Keratinocyte (primary cell): ENCODE results near the gene FHIT. TPM values are rescaled to one million over a fixed set of nuclear protein-coding genes. Genes with fewer than 3 reads are reported as not detected.

Experiments
- DNase-seq: peaks from one replicate; pipeline ENCODE4 v3.0.0-alpha.2; 2011; ENCODE audit warnings: low read depth, missing footprints, low spot score
- FAIRE-seq: peaks from 2 replicates; lab custom pipeline; 2011; peaks lifted over from hg19 to GRCh38; lab: Jason Lieb, UNC
- H2AFZ ChIP-seq: 2 replicates; pipeline ENCODE4 v1.6.0; 2012; ENCODE audit warnings: low read length, control low read depth, inconsistent platforms; ENCODE audit not compliant: control insufficient read depth
- H3K27ac ChIP-seq: 2 replicates; pipeline ENCODE4 v1.5.1; 2011; ENCODE audit warnings: low read length; ENCODE audit not compliant: control insufficient read depth, insufficient read depth
- H3K27me3 ChIP-seq: 3 replicates; pipeline ENCODE4 v1.6.0; 2011; ENCODE audit warnings: low read length; ENCODE audit not compliant: control insufficient read depth, insufficient read depth; ENCODE audit errors: extremely low read depth
- H3K36me3 ChIP-seq, 2 experiments: 2 replicates in 1 of 2; 3 replicates in 1 of 2; pipeline ENCODE4 v1.5.1; 2011; ENCODE audit warnings: low read length in 2 of 2, mild to moderate bottlenecking in 1 of 2; ENCODE audit not compliant: control insufficient read depth in 2 of 2, insufficient read depth in 2 of 2; ENCODE audit errors: extremely low read depth in 1 of 2
- H3K4me1 ChIP-seq: 3 replicates; pipeline ENCODE4 v1.5.1; 2011; ENCODE audit warnings: low read length; ENCODE audit not compliant: control insufficient read depth, insufficient read depth; ENCODE audit errors: extremely low read depth
- H3K4me2 ChIP-seq: 3 replicates; pipeline ENCODE4 v1.6.0; 2011; ENCODE audit warnings: low read depth, low read length; ENCODE audit not compliant: control insufficient read depth, insufficient read depth; ENCODE audit errors: extremely low read depth
- H3K4me3 ChIP-seq, 3 experiments: fragments of 200-600 bp in 1 of 3; sonication (generic) in 1 of 3; 2 replicates in 2 of 3; 3 replicates in 1 of 3; pipeline ENCODE4 v1.5.1; 2011 to 2016; ENCODE audit warnings: low read length in 3 of 3, mild to moderate bottlenecking in 3 of 3, control low read depth in 2 of 3, inconsistent platforms in 1 of 3, low read depth in 1 of 3, mixed read lengths in 1 of 3, mixed run types in 1 of 3, moderate library complexity in 1 of 3; ENCODE audit not compliant: control insufficient read depth in 2 of 3, insufficient read depth in 2 of 3; ENCODE audit errors: extremely low read depth in 1 of 3
- H3K79me2 ChIP-seq: 2 replicates; pipeline ENCODE4 v1.6.0; 2012; ENCODE audit warnings: low read length; ENCODE audit not compliant: control insufficient read depth, insufficient read depth
- H3K9ac ChIP-seq: 3 replicates; pipeline ENCODE4 v1.6.0; 2011; ENCODE audit warnings: low read length; ENCODE audit not compliant: control insufficient read depth, insufficient read depth; ENCODE audit errors: extremely low read depth
- H3K9me1 ChIP-seq: 3 replicates; pipeline ENCODE4 v1.6.0; 2011; ENCODE audit warnings: low read length; ENCODE audit not compliant: control insufficient read depth, insufficient read depth; ENCODE audit errors: extremely low read depth
- H3K9me3 ChIP-seq: 2 replicates; pipeline ENCODE4 v1.5.1; 2012; ENCODE audit warnings: low read depth, low read length; ENCODE audit not compliant: control insufficient read depth
- H4K20me1 ChIP-seq: 3 replicates; pipeline ENCODE4 v1.6.0; 2011; ENCODE audit warnings: low read length; ENCODE audit not compliant: control insufficient read depth, insufficient read depth; ENCODE audit errors: extremely low read depth
- CTCF ChIP-seq, 3 experiments: IDR thresholded peaks in 1 of 3; conservative IDR thresholded peaks in 1 of 3; optimal IDR thresholded peaks in 1 of 3; 2 replicates in 2 of 3; 3 replicates in 1 of 3; pipeline versions ENCODE3 to v1.5.1; 2011; ENCODE audit warnings: low read length in 3 of 3, mild to moderate bottlenecking in 3 of 3, moderate library complexity in 2 of 3, control low read depth in 1 of 3, inconsistent platforms in 1 of 3; ENCODE audit not compliant: insufficient read depth in 2 of 3; ENCODE audit errors: extremely low read depth in 1 of 3
- EZH2 ChIP-seq: IDR thresholded peaks from one replicate; pipeline ENCODE4 v1.6.1; 2012; ENCODE audit warnings: inconsistent platforms, mild to moderate bottlenecking, low read length, moderate library complexity
- dilution Hi-C: fragments of 300-500 bp; cut with MboI; formaldehyde crosslinking; loops from one replicate; pipeline ENCODE4 v1.7.0; 2020; ENCODE audit warnings: low sequenced_read_pairs; ENCODE audit not compliant: extremely low pct_ligation_motif_present
- polyA plus RNA-seq, 5 experiments: library from polyadenylated mRNA; depleted of rRNA in 3 of 5; stranded (reverse) in 3 of 5; stranded (forward) in 1 of 5; unstranded in 1 of 5; fragments of >200 nt; gene quantifications; 1 replicate in 1 of 5; 2 replicates in 3 of 5; 3 replicates in 1 of 5; pipeline versions ENCODE4 v1.2.1 to v1.2.3, GENCODE V29; 2011 to 2012; ENCODE audit warnings: missing spikeins in 2 of 5, low read depth in 1 of 5, low replicate concordance in 1 of 5

The FHIT gene
- polyA plus RNA-seq, 1 donor (not counting 4 experiments of a cell fraction or from before 2014, with no cell fraction given) = 2.2 TPM

DNA sequence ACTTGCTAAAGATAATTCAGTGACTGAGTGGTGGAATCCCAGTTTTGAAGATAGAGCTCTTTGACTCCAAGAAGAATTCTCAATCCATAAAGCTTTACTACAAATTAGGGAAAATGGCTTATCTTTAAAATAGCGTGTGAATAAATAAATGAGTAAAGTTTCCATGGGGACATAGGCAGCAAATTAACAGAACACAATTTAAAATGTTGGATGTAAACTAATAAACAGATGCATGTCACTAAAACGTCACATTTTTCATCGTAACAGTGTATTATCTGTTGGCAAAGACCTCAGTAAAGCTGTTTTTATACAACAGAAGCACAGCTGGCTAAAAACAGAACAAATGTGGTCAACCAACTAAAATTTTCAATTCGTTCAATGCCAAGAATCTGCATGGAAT is 1287.6 kb downstream of the FHIT start:
- dilution Hi-C loops = no loop called here
- no peak for TF ChIP-seq EZH2
- no peak for TF ChIP-seq CTCF (optimal IDR thresholded peaks at IDR 0.05 in 1 of 3, IDR thresholded peaks at IDR 0.05 in 1 of 3, conservative IDR thresholded peaks at IDR 0.05 in 1 of 3; ENCODE audit: extremely low read depth in 1 of 3, insufficient read depth in 2 of 3, low read length in 3 of 3)

GRCh38 chr3:59957150-59957549 is 1294.1 kb downstream of the FHIT start:
- DNase-seq (no peak), FAIRE-seq (no peak)
- Histone ChIP-seq H3K36me3 (no peaks in the 10 kb centered on the region), H2AFZ (no peak overlapping the region), H3K27ac (no peak overlapping the region), H3K9me3 (no peaks in the 10 kb centered on the region), H3K9me1 (no peaks in the 10 kb centered on the region), H3K9ac (no peak overlapping the region), H3K4me1 (no peaks in the 10 kb centered on the region), H3K4me3 (no peak overlapping the region), H4K20me1 (no peaks in the 10 kb centered on the region), H3K27me3 (peaks cover 7% of the 10 kb centered on the region), H3K4me2 (no peak overlapping the region), H3K79me2 (no peaks in the 10 kb centered on the region)
- dilution Hi-C loops = no loop called here
- TF ChIP-seq EZH2 = no peak
- TF ChIP-seq CTCF (optimal IDR thresholded peaks at IDR 0.05 in 1 of 3, IDR thresholded peaks at IDR 0.05 in 1 of 3, conservative IDR thresholded peaks at IDR 0.05 in 1 of 3; ENCODE audit: extremely low read depth in 1 of 3, insufficient read depth in 2 of 3, low read length in 3 of 3) = no peak

More for the DNA sequence above, 1287.6 kb downstream of the FHIT start:
- Histone ChIP-seq H4K20me1 (no peaks in the 10 kb centered on the region), H3K27ac (no peak overlapping the region), H3K9ac (no peak overlapping the region), H3K9me1 (no peaks in the 10 kb centered on the region), H3K4me2 (no peak overlapping the region), H3K36me3 (no peaks in the 10 kb centered on the region), H3K9me3 (no peaks in the 10 kb centered on the region), H3K27me3 (no peaks in the 10 kb centered on the region), H2AFZ (no peak overlapping the region), H3K4me3 (no peak overlapping the region), H3K4me1 (no peaks in the 10 kb centered on the region), H3K79me2 (no peaks in the 10 kb centered on the region)
- FAIRE-seq (no peak), DNase-seq (no peak)
